Mesendoderm (in vitro differentiated cells): ENCODE results near the gene ENTPD1.
A peak's percentile ranks its signal among the peaks of the same experiment; 100 is the strongest.

Experiments used
- DNase-seq: peaks from one replicate; pipeline ENCODE4 v3.0.0; 2013
- H2AK5ac ChIP-seq: 2 replicates; pipeline ENCODE4 v1.6.1; 2013; ENCODE audit warnings: low read length, inconsistent platforms
- H2BK120ac ChIP-seq: 2 replicates; pipeline ENCODE4 v1.6.1; 2013; ENCODE audit warnings: low read depth, mild to moderate bottlenecking, low read length, moderate library complexity, mixed read lengths
- H2BK15ac ChIP-seq: replicated peaks from 2 replicates; pipeline ENCODE4 v1.6.1; 2013; ENCODE audit warnings: low read depth, mild to moderate bottlenecking, moderate library complexity
- H2BK5ac ChIP-seq: 2 replicates; pipeline ENCODE4 v1.6.1; 2013; ENCODE audit warnings: low read length, inconsistent platforms
- H3K18ac ChIP-seq: 2 replicates; pipeline ENCODE4 v1.6.1; 2013; ENCODE audit warnings: mild to moderate bottlenecking, low read length, mixed read lengths
- H3K23ac ChIP-seq: one replicate; pipeline ENCODE4 v1.6.1; 2013; ENCODE audit warnings: low read length
- H3K27ac ChIP-seq: 2 replicates; pipeline ENCODE4 v1.5.1; 2013; ENCODE audit warnings: low read depth, mild to moderate bottlenecking, inconsistent platforms, low read length, moderate library complexity
- H3K27me3 ChIP-seq: 2 replicates; pipeline ENCODE4 v1.6.1; 2013; ENCODE audit warnings: low read length, control low read depth, mild to moderate bottlenecking, inconsistent platforms; ENCODE audit not compliant: insufficient read depth, poor library complexity
- H3K36me3 ChIP-seq: 2 replicates; pipeline ENCODE4 v1.6.1; 2013; ENCODE audit warnings: low read length, inconsistent platforms; ENCODE audit not compliant: control insufficient read depth, insufficient read depth
- H3K4ac ChIP-seq: one replicate; pipeline ENCODE4 v1.6.1; 2013; ENCODE audit warnings: low read depth, mild to moderate bottlenecking, low read length, moderate library complexity
- H3K4me1 ChIP-seq: 2 replicates; pipeline ENCODE4 v1.6.1; 2013; ENCODE audit warnings: low read depth, low read length, inconsistent platforms; ENCODE audit not compliant: control insufficient read depth
- H3K4me2 ChIP-seq: 2 replicates; pipeline ENCODE4 v1.6.1; 2013; ENCODE audit warnings: low read length
- H3K4me3 ChIP-seq: 2 replicates; pipeline ENCODE4 v1.5.1; 2013; ENCODE audit warnings: mild to moderate bottlenecking, low read length
- H3K56ac ChIP-seq: one replicate; pipeline ENCODE4 v1.6.1; 2013; ENCODE audit warnings: low read length
- H3K79me1 ChIP-seq: 2 replicates; pipeline ENCODE4 v1.6.1; 2013; ENCODE audit warnings: low read length, inconsistent platforms
- H3K79me2 ChIP-seq: 2 replicates; pipeline ENCODE4 v1.6.1; 2013; ENCODE audit warnings: mild to moderate bottlenecking, low read length; ENCODE audit not compliant: control insufficient read depth, insufficient read depth
- H3K9ac ChIP-seq: 2 replicates; pipeline ENCODE4 v1.6.1; 2013; ENCODE audit warnings: low read length, inconsistent platforms
- H4K5ac ChIP-seq: one replicate; pipeline ENCODE4 v1.6.1; 2013; ENCODE audit warnings: low read length
- H4K8ac ChIP-seq: one replicate; pipeline ENCODE4 v1.6.1; 2013; ENCODE audit warnings: low read depth, mild to moderate bottlenecking, control low read depth, low read length, moderate library complexity
- WGBS: extraction: QIAGEN DNeasy Blood & Tissue Kit; methylation state at CpG from one replicate; pipeline ENCODE4 v1.1.7; 2013; ENCODE audit warnings: low lambda C conversion rate, missing lambda C conversion rate; ENCODE audit not compliant: insufficient coverage; ENCODE audit errors: extremely low coverage; 5-methylcytosine and 5-hydroxymethylcytosine counted together

ENTPD1 gene

DNA sequence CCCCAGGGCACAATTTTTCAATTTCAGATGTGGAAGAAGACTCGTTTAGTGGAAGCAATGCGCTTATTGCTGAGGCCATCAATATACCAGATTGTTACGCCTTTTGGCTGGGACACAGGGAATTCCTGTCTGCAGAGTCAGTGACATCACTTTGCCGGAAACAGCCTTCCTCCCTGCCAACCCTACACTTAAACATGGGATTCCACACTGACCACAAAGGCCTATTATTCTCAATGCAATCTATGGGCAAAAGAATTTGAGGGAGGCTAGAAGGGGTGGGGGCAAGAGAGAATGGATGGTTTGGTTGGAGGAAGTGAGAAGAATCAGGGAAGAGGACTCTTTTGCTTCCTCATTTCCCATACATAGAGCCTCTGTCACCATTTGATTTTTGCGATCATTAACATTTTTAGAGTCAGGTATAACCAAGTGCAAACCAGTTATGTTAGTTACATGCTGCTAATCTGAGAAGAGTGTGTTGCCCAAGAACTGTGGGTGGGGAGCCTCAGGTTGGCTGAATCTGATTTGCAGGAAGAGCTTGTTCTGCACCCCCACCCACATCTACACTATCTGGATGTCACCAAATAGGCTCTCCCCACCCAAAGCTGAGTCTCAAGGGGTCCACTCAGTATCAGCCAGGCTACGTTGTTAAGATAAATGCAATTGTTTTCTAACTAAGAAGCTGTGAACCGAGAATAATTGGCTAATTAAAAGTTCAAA lies 58.2 kb downstream of the ENTPD1 start:
- H3K27ac ChIP-seq: peak overlapping the region; percentile 32
- H3K27me3 ChIP-seq: no peaks in the 10 kb centered on the region
- H3K36me3 ChIP-seq: no peaks in the 10 kb centered on the region
- no peaks in the 10 kb centered on the region for H3K79me2 ChIP-seq
- peak; percentile 56 for DNase-seq
- H3K79me1 ChIP-seq: no peaks in the 10 kb centered on the region
- H2BK120ac ChIP-seq: no peak overlapping the region
- H3K23ac ChIP-seq: no peak overlapping the region
- no peak overlapping the region for H3K9ac ChIP-seq
- H4K5ac ChIP-seq: no peak overlapping the region
- WGBS: no CpG with 5 or more reads among the region's 7 CpGs
- no peak overlapping the region for H3K4me2 ChIP-seq
- H2BK5ac ChIP-seq: peak overlapping the region; percentile 31
- H2AK5ac ChIP-seq: no peak overlapping the region
- no peak overlapping the region for H4K8ac ChIP-seq
- no peak overlapping the region for H3K4ac ChIP-seq
- no peak overlapping the region for H3K56ac ChIP-seq
- no peak overlapping the region for H3K18ac ChIP-seq
- peaks cover 2% of the 10 kb centered on the region for H3K4me1 ChIP-seq
- H3K4me3 ChIP-seq: no peak overlapping the region
- no peak overlapping the region for H2BK15ac ChIP-seq

DNA sequence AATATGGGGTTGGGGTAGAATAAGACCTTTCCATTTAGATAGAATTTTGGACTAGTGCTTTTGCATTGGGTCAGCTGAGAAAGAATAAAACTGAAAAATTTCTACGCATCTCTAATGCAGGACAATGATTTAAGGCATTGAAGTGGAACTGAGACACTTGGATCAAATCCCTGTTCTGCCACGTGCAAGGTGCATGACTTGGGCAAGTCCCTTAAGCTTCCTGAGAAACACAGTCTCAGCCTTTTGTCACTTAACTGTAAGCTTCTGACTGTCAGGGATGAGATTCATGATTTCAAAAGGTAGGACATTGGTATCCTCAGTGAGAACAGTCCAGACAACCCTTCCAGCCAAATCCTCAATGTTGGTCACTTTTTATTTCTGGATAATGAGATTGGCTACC lies 59.2 kb downstream of the ENTPD1 start:
- Histone ChIP-seq H3K79me1 (no peaks in the 10 kb centered on the region), H2BK5ac (peak overlapping the region; percentile 21), H3K36me3 (no peaks in the 10 kb centered on the region), H2BK120ac (no peak overlapping the region), H3K4me3 (no peak overlapping the region), H3K27ac (peak overlapping the region; percentile 12), H2AK5ac (peak overlapping the region; percentile 33), H3K4me2 (no peak overlapping the region), H3K4me1 (peaks cover 2% of the 10 kb centered on the region), H3K56ac (peak overlapping the region; percentile 49), H2BK15ac (no peak overlapping the region), H3K4ac (no peak overlapping the region), H4K8ac (no peak overlapping the region), H4K5ac (no peak overlapping the region), H3K23ac (no peak overlapping the region), H3K18ac (no peak overlapping the region), H3K9ac (no peak overlapping the region), H3K27me3 (no peaks in the 10 kb centered on the region), H3K79me2 (no peaks in the 10 kb centered on the region)
- no CpG with 5 or more reads among the region's 2 CpGs for whole genome bisulfite sequencing
- no peak for DNase-seq

DNA sequence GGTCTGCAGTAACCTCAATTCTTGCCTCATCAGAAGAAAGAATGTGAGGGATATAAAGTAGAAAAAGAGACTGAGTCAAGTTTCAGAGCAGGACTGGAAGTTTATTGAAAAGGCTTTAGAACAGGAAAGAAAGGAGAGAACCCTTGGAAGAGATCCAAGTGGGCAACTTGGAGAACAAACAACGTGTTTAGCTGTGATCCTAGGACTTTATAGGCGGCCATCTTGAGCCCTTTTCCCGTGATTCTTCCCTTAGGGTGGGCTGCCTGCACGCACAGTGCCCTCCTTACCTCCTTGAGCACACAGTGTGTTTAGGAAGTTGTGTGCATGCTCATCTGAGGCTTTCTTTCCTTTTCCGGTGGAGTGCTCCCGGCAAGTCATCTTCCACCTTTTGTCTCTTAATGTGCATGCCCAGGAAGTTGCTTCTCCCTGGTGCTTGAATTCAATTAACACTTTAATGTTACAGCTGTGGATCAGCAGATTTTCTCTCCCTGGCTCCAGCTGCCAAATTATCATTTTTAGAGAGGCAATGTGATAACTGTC lies 59.8 kb downstream of the ENTPD1 start:
- no peak overlapping the region for H3K4me3 ChIP-seq
- WGBS: no CpG with 5 or more reads among the region's 6 CpGs
- H3K18ac ChIP-seq: no peak overlapping the region
- no peak overlapping the region for H3K27ac ChIP-seq
- H2AK5ac ChIP-seq: peak overlapping the region; percentile 19
- no peaks in the 10 kb centered on the region for H3K27me3 ChIP-seq
- H2BK15ac ChIP-seq: no peak overlapping the region
- H3K79me2 ChIP-seq: no peaks in the 10 kb centered on the region
- H3K4ac ChIP-seq: no peak overlapping the region
- H3K56ac ChIP-seq: peak overlapping the region; percentile 49
- H3K4me1 ChIP-seq: peaks cover 2% of the 10 kb centered on the region
- no peaks in the 10 kb centered on the region for H3K36me3 ChIP-seq
- no peak overlapping the region for H2BK120ac ChIP-seq
- peak overlapping the region; percentile 21 for H2BK5ac ChIP-seq
- no peaks in the 10 kb centered on the region for H3K79me1 ChIP-seq
- H3K9ac ChIP-seq: no peak overlapping the region
- no peak overlapping the region for H3K4me2 ChIP-seq
- H3K23ac ChIP-seq: no peak overlapping the region
- H4K5ac ChIP-seq: no peak overlapping the region
- no peak for DNase-seq
- H4K8ac ChIP-seq: no peak overlapping the region

DNA sequence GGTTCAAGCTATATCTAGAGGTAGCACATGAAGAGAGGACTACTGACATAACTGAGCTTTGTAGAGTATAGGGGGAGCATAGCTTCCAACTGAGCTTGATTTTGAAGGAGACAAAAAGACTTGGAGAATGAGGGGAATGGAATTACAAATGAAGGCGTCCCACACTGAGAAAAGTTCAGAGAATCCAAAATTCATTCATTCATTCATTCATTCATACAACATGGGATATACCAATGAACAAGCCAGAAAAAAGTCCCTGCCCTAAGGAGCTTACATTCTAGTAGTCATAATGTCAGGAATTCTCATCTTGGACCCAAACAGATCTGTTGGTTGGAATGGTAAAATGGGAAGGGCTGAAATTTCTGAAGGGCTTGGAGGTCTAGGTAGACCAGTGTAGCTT lies 62.0 kb downstream of the ENTPD1 start:
- Histone ChIP-seq H3K4me1 (peaks cover 2% of the 10 kb centered on the region), H3K79me1 (no peaks in the 10 kb centered on the region), H2BK15ac (no peak overlapping the region)

DNA sequence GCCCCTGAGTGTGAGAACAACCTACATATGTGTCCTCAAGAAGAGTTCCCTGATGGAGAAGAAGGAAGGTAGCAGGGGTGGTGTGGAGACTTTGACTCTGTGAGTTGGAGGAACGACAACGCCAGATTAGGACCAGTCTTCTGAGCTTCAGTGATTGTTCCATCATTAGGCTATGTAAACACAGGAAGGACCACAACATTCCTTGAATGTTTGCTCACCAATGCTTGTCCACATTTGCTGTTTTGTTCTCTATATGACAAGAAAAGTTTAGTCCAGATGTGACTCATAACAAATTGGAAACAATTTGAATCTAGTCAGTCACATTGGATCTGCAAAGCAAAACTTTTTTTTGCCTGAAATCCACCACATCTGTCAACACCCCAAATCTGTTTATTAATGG lies 62.7 kb downstream of the ENTPD1 start:
- Histone ChIP-seq H4K8ac (no peak overlapping the region), H2BK5ac (no peak overlapping the region), H4K5ac (no peak overlapping the region), H3K79me1 (no peaks in the 10 kb centered on the region), H3K27ac (peak overlapping the region; percentile 20), H2BK15ac (no peak overlapping the region), H3K36me3 (no peaks in the 10 kb centered on the region), H3K79me2 (no peaks in the 10 kb centered on the region), H3K56ac (no peak overlapping the region), H3K4me3 (no peak overlapping the region), H3K4me1 (peaks cover 2% of the 10 kb centered on the region), H3K27me3 (no peaks in the 10 kb centered on the region), H3K9ac (no peak overlapping the region), H2BK120ac (no peak overlapping the region), H3K4me2 (no peak overlapping the region), H3K4ac (no peak overlapping the region), H3K23ac (no peak overlapping the region), H3K18ac (no peak overlapping the region), H2AK5ac (no peak overlapping the region)
- peak; percentile 48 for DNase-seq
- no CpG with 5 or more reads among the region's 2 CpGs for WGBS

More for the DNA sequence above, 62.0 kb downstream of the ENTPD1 start:
- Histone ChIP-seq H3K27me3 (no peaks in the 10 kb centered on the region), H3K9ac (no peak overlapping the region), H3K23ac (no peak overlapping the region), H3K4me3 (no peak overlapping the region), H3K79me2 (no peaks in the 10 kb centered on the region), H4K5ac (no peak overlapping the region), H2AK5ac (no peak overlapping the region), H2BK120ac (no peak overlapping the region), H3K27ac (no peak overlapping the region), H4K8ac (no peak overlapping the region), H3K4ac (no peak overlapping the region), H3K4me2 (no peak overlapping the region), H3K56ac (no peak overlapping the region), H3K36me3 (no peaks in the 10 kb centered on the region), H2BK5ac (no peak overlapping the region), H3K18ac (no peak overlapping the region)
- DNase-seq: no peak
- WGBS: no CpG with 5 or more reads among the region's 1 CpG
